Mucosa of descending colon (tissue), 3 donors: Measurements from ENCODE around the gene SFRP4. TPM values are rescaled to one million over a fixed set of nuclear protein-coding genes. Genes with fewer than 3 reads are reported as not detected.

Source experiments
- ATAC-seq: fragments of 200-7000 bp; cut with Tn5 transposase; one replicate; pipeline ENCODE4 v1.9.1; 2020; ENCODE audit warnings: mild to moderate bottlenecking, moderate library complexity
- DNase-seq, 3 donors: peaks; one replicate each; pipeline ENCODE4 v3.0.0-alpha.2; 2020
- H3K36me3 ChIP-seq: fragments of 200-600 bp; one replicate; pipeline ENCODE4 v1.8.0; 2021; ENCODE audit warnings: low read depth, mild to moderate bottlenecking
- H3K4me1 ChIP-seq: fragments of 200-600 bp; one replicate; pipeline ENCODE4 v1.8.0; 2021; ENCODE audit warnings: low read depth, mild to moderate bottlenecking
- H3K4me3 ChIP-seq: fragments of 200-600 bp; one replicate; pipeline ENCODE4 v1.8.0; 2021; ENCODE audit warnings: mild to moderate bottlenecking
- H3K9me3 ChIP-seq: fragments of 200-600 bp; one replicate; pipeline ENCODE4 v1.8.0; 2021; ENCODE audit warnings: mild to moderate bottlenecking
- CTCF ChIP-seq: fragments of 200-600 bp; IDR thresholded peaks from one replicate; pipeline ENCODE4 v1.8.0; 2022; ENCODE audit warnings: antibody characterized with exemption, mild to moderate bottlenecking
- intact Hi-C, 2 donors: fragments of 100-400 bp; cut with DNase I in 1 of 2; cut with micrococcal nuclease in 1 of 2; formaldehyde crosslinking; loops; one replicate each; pipeline versions ENCODE4 v1.11.0 to v1.11.1; 2022; cut with DNase I, micrococcal nuclease
- total RNA-seq, 3 donors: library from RNA; stranded (reverse); fragmentation: NEBNext Ultra II Directional in 2 of 3; extraction: Animal tissue kit (Norgen Biotek cat#: 25700) in 2 of 3; gene quantifications; one replicate each; pipeline versions ENCODE4 v1.2.1 to v1.2.4, GENCODE V29; 2021 to 2023
- donor health status: DM: no; HTN: no; CAD: no; lungs with moderate emphysema.
- donor health status: DM: no; HTN: no; CAD: no.
- donor health status: DM: no; HTN: yes; CAD: no.

SFRP4 gene
- total RNA-seq, 3 donors from 2014 or later = 0.19 to 1.5 (median 0.29) TPM

- intact Hi-C loops = no loop called here
- TF ChIP-seq CTCF = no peak
- Histone ChIP-seq H3K4me1 (peaks cover 5% of the 10 kb centered on the region), H3K4me3 (no peak overlapping the region), H3K36me3 (no peaks in the 10 kb centered on the region), H3K9me3 (peaks cover 11% of the 10 kb centered on the region)
- ATAC-seq = no peak
- no peak for DNase-seq
Measured at GRCh38 chr7:37923996-37924395, 7.4 kb upstream of the SFRP4 start.

- Histone ChIP-seq H3K4me1 (peaks cover 10% of the 10 kb centered on the region), H3K9me3 (peaks cover 11% of the 10 kb centered on the region), H3K4me3 (no peak overlapping the region), H3K36me3 (no peaks in the 10 kb centered on the region)
- DNase-seq (no peak), ATAC-seq (no peak)
- intact Hi-C loops = no loop called here
- no peak for TF ChIP-seq CTCF
Measured at GRCh38 chr7:37921876-37922275, 5.3 kb upstream of the SFRP4 start.

- TF ChIP-seq CTCF = no peak
- intact Hi-C loops = no loop called here
- Histone ChIP-seq H3K36me3 (no peaks in the 10 kb centered on the region), H3K4me3 (peak overlapping the region; percentile 27), H3K4me1 (peaks cover 14% of the 10 kb centered on the region), H3K9me3 (peaks cover 11% of the 10 kb centered on the region)
- ATAC-seq (peak; percentile 78), DNase-seq (peak; percentile 59 to 74 (median 71))
Measured at GRCh38 chr7:37920849-37921805, 4.5 kb upstream of the SFRP4 start.

- TF ChIP-seq CTCF = no peak
- peak; percentile 86 for ATAC-seq
- peak within 1 kb of the TSS; percentile 27 for H3K4me3 ChIP-seq
Measured at GRCh38 chr7:37920305-37920848, 3.8 kb upstream of the SFRP4 start, which contains the start of gene EPDR1. Gene EPDR1 (plus strand): TSS chr7:37920640. CDS start chr7:37920940, 300 bp downstream.

GRCh38 chr7:37918526-37918925 lies 1.9 kb upstream of the SFRP4 start:
- ATAC-seq = no peak
- no peak for TF ChIP-seq CTCF
- no peak for DNase-seq
- intact Hi-C loops = loop anchor here in 1 of 2 donors (10.0 kb wide), 1 partner anchor 306 kb away; no protein-coding TSS in a partner anchor
- Histone ChIP-seq H3K4me1 (peaks cover 14% of the 10 kb centered on the region), H3K4me3 (no peak overlapping the region), H3K36me3 (no peaks in the 10 kb centered on the region), H3K9me3 (no peaks in the 10 kb centered on the region)

More at GRCh38 chr7:37920305-37920848, 3.8 kb upstream of the SFRP4 start, which contains the start of gene EPDR1:
- Histone ChIP-seq H3K9me3 (peaks cover 3% of the 10 kb centered on the region), H3K4me1 (peaks cover 14% of the 10 kb centered on the region), H3K36me3 (no peaks in the 10 kb centered on the region)
- peak in 2 of 3 donors; percentile 69 to 79 for DNase-seq
- intact Hi-C loops = no loop called here
